ENCODE measurements around the gene IFFO2. TPM values are rescaled to one million over a fixed set of nuclear protein-coding genes. Genes with fewer than 3 reads are reported as not detected.
"Not testable (repeated sequence)": the region's sequence is repeated elsewhere in the genome, so short reads cannot be mapped to it uniquely, and the experiment has no call there.

The IFFO2 gene
- total RNA-seq, 4 donors from 2014 or later = 4.1 to 19.4 (median 7.3) TPM

DNA sequence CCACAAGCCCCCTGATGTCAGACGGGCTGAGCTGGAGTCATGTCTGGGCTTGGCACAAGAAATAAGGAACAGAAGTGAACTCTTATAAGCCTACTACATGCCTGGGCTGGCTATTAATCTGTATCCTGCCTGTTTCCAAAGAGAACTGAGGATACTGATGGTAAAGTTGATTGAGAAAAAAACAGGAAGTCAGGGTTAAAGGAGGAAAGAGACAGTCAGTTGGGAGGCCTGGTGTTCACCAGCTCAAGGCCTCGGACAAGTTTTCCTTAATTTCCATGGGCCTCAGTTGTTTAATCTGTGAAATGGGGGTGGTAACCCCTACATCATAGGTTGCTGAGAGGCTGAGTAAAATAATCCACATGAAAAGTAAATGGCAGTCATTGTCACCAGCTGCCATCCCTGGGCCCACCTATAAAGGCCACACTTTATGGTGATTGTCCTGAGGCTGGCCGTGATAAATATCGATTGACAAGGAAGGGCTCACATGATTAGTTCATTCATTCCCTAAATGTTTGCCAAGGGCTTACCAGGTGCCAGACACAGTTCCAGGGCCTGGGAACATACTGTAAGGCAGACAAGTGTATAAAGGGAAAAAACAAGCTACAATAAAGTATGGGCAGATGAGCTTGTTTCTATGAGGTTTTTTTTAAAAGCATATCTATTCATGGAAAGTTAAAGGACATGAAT is 57.0 kb downstream of the IFFO2 start:
- no peaks in the 10 kb centered on the region for H3K27me3 ChIP-seq
- intact Hi-C loops (cut with DNase I; ENCODE audit: low total_unique reads) = no loop called here
- no peak for TF ChIP-seq POLR2A (IDR thresholded peaks at IDR 0.05)
- TF ChIP-seq, protein P1, sequence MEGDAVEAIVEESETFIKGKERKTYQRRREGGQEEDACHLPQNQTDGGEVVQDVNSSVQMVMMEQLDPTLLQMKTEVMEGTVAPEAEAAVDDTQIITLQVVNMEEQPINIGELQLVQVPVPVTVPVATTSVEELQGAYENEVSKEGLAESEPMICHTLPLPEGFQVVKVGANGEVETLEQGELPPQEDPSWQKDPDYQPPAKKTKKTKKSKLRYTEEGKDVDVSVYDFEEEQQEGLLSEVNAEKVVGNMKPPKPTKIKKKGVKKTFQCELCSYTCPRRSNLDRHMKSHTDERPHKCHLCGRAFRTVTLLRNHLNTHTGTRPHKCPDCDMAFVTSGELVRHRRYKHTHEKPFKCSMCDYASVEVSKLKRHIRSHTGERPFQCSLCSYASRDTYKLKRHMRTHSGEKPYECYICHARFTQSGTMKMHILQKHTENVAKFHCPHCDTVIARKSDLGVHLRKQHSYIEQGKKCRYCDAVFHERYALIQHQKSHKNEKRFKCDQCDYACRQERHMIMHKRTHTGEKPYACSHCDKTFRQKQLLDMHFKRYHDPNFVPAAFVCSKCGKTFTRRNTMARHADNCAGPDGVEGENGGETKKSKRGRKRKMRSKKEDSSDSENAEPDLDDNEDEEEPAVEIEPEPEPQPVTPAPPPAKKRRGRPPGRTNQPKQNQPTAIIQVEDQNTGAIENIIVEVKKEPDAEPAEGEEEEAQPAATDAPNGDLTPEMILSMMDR (IDR thresholded peaks at IDR 0.05) = no peak
- H3K9me3 ChIP-seq = no peaks in the 10 kb centered on the region
- no peak overlapping the region for H3K4me3 ChIP-seq
- H3K4me1 ChIP-seq = no peaks in the 10 kb centered on the region
- H3K27ac ChIP-seq = no peak overlapping the region
- DNase-seq = no peak
- H3K36me3 ChIP-seq = no peaks in the 10 kb centered on the region

DNA sequence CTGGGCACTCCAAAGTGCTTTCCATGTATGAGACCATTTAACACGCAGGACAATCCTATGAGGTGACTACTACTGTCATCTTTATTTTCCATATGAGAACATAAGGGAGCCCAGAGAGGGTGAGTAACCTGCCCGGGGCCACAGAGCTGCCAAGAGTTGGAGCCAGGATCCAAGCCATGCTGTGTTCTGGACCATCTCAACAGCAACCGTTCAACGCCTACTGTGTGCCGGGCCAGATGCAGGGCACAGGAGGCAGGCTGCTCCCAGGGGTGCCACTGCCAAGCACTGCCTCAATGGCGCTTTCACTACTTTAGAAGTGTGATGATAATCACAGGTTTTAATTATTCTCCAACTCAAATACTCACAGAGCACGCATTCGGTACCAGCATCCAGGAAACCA is 57.9 kb downstream of the IFFO2 start:
- H3K4me3 ChIP-seq = no peak overlapping the region
- no peaks in the 10 kb centered on the region for H3K4me1 ChIP-seq
- TF ChIP-seq, protein P1 (IDR thresholded peaks at IDR 0.05) = no peak
- TF ChIP-seq POLR2A (IDR thresholded peaks at IDR 0.05) = no peak
- H3K27ac ChIP-seq = no peak overlapping the region
- H3K9me3 ChIP-seq = no peaks in the 10 kb centered on the region
- no peak for DNase-seq
- intact Hi-C loops (cut with DNase I; ENCODE audit: low total_unique reads) = no loop called here
- H3K27me3 ChIP-seq = no peaks in the 10 kb centered on the region
- no peaks in the 10 kb centered on the region for H3K36me3 ChIP-seq

DNA sequence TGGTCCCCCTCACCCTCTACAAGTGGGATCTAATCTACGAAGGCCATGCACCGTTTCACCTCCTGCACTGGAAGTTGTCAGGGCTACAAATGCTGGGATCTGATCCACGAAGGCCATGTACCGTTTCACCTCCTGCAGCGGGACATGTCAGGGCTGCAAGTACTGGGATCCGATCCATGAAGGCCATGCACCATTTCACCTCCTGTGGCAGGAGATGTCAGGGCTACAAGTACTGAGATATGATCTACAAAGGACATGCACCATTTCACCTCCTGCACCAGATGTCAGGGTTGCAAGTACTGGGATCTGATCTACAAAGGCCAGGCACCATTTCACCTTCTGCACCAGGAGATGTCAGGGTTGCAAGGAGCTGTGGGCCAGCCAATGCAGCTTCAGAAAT is 61.2 kb downstream of the IFFO2 start:
- no peak overlapping the region for H3K27ac ChIP-seq
- no peaks in the 10 kb centered on the region for H3K4me1 ChIP-seq
- TF ChIP-seq, protein P1 (IDR thresholded peaks at IDR 0.05) = no peak
- TF ChIP-seq POLR2A (IDR thresholded peaks at IDR 0.05) = no peak
- no peak for DNase-seq
- no peak overlapping the region for H3K4me3 ChIP-seq
- no peaks in the 10 kb centered on the region for H3K27me3 ChIP-seq
- no peaks in the 10 kb centered on the region for H3K36me3 ChIP-seq
- H3K9me3 ChIP-seq = no peaks in the 10 kb centered on the region
- intact Hi-C loops (cut with DNase I; ENCODE audit: low total_unique reads) = no loop called here

DNA sequence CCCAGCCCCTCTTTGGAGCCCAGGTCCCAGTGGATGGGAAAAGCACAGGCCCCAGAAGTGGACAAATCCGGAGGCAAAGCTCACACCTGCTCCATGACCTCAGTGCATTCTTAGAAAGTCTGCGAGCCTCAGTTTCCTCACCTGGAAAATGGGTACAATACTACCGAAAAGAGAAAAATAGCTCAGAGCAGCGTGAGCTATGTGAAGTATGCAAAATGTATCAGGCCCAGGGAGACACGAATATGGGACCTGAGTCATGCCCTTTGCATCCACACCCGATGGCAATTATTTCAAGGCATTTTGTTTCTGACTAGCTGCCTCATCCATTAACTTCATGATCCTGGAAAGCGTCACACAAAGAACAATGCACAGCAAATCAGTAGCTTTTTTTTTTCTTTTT is 63.4 kb downstream of the IFFO2 start:
- TF ChIP-seq, protein P1 (IDR thresholded peaks at IDR 0.05) = no peak
- no peak for TF ChIP-seq POLR2A (IDR thresholded peaks at IDR 0.05)
- H3K4me3 ChIP-seq = no peak overlapping the region

DNA sequence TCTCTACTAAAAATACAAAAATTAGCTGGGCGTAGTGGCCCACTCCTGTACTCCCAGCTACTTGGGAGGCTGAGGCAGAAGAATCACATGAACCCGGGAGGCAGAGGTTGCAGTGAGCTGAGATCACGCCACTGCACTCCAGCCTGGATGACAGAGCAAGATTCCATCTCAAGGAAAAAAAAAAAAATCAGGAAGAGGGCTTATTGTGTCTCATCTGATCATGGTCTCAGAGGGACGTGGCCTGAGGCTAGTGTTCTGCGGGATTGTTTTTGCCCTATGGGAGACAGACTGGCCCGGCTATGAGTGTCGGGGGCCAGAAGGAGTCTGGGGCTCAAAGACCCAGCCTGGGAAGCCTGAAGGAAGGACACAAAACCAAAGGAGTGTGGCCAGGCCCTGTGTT is 64.6 kb downstream of the IFFO2 start:
- H3K27ac ChIP-seq; H3K4me3 ChIP-seq; intact Hi-C loops (cut with DNase I; ENCODE audit: low total_unique reads); H3K36me3 ChIP-seq; H3K4me1 ChIP-seq; H3K9me3 ChIP-seq; DNase-seq; H3K27me3 ChIP-seq: not testable (repeated sequence)

More for the DNA sequence above, 63.4 kb downstream of the IFFO2 start:
- no peaks in the 10 kb centered on the region for H3K4me1 ChIP-seq
- no peaks in the 10 kb centered on the region for H3K36me3 ChIP-seq
- H3K27ac ChIP-seq = no peak overlapping the region
- DNase-seq = no peak
- H3K9me3 ChIP-seq = no peaks in the 10 kb centered on the region
- no peaks in the 10 kb centered on the region for H3K27me3 ChIP-seq
- intact Hi-C loops (cut with DNase I; ENCODE audit: low total_unique reads) = no loop called here

DNA sequence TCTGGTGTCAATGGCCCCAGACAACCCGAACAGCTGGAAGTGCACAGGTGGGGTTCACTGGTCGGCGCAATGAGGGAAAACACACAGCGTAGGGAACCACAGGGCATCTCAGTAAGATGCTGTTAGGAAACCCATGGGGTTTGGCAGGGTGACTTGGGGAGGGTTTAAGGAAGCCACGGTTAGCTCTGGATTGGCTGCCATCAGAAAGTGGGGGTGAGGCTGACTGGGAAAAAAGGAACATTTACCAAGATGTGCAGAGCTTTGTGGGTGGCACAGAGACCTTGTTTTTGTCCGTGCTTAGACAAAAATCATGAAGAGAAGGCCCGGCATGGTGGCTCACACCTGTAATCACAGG is 65.1 kb downstream of the IFFO2 start:
- Histone ChIP-seq H3K4me3 (no peak overlapping the region), H3K4me1 (no peaks in the 10 kb centered on the region), H3K9me3 (no peaks in the 10 kb centered on the region), H3K27ac (no peak overlapping the region), H3K27me3 (no peaks in the 10 kb centered on the region), H3K36me3 (no peaks in the 10 kb centered on the region)
- TF ChIP-seq, protein P1 (IDR thresholded peaks at IDR 0.05) = no peak
- no peak for TF ChIP-seq POLR2A (IDR thresholded peaks at IDR 0.05)
- no peak for DNase-seq
- intact Hi-C loops (cut with DNase I; ENCODE audit: low total_unique reads) = no loop called here
